HG02884 (cell line): ENCODE results near the gene UBE2D4.

Experiments
- ATAC-seq: cut with Tn5 transposase; IDR thresholded peaks from one replicate; pipeline ENCODE4 v1.9.1; 2021; ENCODE audit warnings: mild to moderate bottlenecking, moderate library complexity; ENCODE audit not compliant: unreplicated experiment

The UBE2D4 gene

GRCh38 chr7:43906331-43907010 is 19.8 kb upstream of the UBE2D4 start, which contains the start of gene URGCP:
Gene URGCP, minus strand, starts transcription at chr7:43906596. Its CDS starts 21 bp downstream, at chr7:43906575.
- peak; percentile 69 for ATAC-seq

DNA sequence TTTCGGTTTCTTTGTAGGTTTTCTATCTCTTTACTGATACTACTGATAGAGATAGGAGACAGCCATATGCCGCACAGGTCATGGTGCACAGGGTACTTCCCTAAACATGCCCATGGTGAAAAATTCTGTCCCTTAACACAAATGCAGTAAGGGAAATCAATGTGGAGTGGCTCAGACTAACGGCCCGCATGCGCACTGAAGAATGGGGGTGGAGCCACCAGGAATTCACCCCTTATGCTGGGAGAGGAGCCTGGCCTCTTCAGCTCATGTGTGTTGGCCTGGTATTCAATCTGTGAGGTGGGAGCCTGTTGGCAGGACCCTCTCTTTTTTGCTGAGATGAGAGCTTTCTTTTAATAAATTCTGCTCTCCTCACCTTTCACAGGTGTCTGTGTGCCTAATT is 11.4 kb upstream of the UBE2D4 start:
- no peak for ATAC-seq

- no peak for ATAC-seq
Measured at GRCh38 chr7:43915907-43916306, 10.3 kb upstream of the UBE2D4 start.

GRCh38 chr7:43921423-43921822 is 4.8 kb upstream of the UBE2D4 start:
- ATAC-seq: no peak

- no peak for ATAC-seq
Measured at GRCh38 chr7:43922726-43923125, 3.5 kb upstream of the UBE2D4 start.

- peak; percentile 11 for ATAC-seq
Measured at GRCh38 chr7:43926798-43927123, 525 bp downstream of the UBE2D4 start.

GRCh38 chr7:43927810-43928209 is 1.6 kb downstream of the UBE2D4 start:
- no peak for ATAC-seq

DNA sequence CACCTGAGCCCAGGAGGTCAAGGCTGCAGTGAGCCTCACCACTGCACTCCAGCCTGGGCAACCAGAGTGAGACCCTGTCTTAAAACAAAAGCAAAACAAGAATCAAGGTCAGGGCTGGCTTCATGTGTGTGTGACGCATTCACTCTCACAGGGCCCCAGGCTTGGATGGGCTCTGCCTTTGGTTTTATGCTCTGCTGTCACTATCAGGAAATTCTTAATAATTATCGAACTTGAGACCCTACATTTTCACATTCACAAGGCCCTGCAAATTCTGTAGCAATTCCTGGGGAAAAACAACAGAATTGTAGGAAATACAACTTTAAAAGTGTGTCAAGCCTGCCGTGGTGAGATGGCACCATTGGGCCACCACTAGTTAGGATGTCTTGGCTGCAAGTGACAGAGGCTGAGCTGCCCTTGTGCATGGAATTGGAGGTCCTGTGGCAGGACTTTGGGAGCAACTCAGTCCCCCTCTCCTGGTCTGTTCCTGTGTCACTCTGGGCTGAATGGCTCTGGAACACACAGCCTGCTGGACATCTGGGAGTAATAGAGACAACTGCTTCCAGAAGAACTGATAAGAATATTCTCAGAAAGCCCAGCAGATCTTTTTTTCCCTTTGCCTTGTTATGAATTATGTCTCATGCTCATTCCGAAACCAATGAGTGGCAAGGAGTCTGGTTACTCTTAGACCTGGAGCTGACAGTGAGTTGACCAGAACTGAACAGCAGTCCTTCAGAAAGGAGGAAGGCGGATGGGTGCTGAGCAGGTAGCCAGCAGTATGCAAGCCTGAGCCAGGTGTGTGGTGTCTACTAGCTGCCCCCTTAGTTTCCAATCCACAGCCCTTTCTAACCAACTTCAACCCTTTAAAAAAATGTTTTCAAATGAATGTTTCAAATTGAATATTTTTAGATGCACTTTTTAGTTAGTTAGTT is 3.6 kb downstream of the UBE2D4 start:
- no peak for ATAC-seq

GRCh38 chr7:43931346-43931745 is 5.1 kb downstream of the UBE2D4 start:
- no peak for ATAC-seq

DNA sequence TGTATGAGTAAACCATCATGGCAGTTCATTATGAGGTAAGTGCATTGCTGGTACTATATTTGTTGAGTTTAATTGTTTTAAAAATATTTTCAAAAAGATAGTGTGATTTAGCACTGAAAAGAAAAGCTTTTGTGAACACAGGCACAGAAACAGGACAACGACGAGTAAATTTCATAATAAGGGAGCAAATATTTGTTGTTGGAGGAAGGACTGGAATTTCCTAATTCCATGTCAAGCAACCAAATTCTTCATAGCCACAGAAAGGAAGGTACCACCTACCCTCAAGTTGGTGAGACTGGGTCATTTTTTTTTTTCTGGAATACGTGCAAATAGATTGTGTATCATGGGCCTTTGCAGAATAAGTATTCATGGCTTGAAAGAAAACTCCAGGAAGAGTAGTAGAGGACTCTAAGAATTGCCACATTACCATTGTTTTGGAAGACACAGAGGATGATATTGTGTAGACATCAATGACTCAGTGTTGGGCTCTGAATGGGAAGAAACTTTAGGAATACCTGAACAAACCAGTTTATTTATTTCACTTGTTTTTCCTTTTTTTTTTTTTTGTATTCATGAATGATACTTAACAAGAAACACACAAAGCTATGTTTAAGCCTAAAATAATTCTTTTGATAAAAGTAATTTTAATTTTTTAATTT is 7.8 kb downstream of the UBE2D4 start:
- ATAC-seq: no peak

DNA sequence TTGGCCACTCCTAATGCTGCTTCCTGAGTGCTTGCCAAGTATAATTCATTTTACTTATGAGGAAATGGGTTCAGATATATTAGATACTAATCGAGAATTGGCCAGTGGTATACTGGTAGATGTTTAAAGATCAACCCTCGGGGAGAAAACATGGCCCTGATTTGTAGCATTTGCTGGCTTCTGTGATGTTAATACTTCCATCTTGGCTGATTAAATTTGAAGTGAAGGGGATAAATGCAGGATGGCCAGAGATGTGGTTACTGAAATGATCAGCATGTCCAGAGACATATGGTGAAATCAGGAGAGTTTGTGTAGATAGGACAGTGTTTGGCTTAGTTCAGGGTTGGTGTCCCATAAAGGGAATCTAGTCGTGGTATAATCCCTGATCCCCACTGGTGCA is 11.2 kb downstream of the UBE2D4 start:
- ATAC-seq: no peak

DNA sequence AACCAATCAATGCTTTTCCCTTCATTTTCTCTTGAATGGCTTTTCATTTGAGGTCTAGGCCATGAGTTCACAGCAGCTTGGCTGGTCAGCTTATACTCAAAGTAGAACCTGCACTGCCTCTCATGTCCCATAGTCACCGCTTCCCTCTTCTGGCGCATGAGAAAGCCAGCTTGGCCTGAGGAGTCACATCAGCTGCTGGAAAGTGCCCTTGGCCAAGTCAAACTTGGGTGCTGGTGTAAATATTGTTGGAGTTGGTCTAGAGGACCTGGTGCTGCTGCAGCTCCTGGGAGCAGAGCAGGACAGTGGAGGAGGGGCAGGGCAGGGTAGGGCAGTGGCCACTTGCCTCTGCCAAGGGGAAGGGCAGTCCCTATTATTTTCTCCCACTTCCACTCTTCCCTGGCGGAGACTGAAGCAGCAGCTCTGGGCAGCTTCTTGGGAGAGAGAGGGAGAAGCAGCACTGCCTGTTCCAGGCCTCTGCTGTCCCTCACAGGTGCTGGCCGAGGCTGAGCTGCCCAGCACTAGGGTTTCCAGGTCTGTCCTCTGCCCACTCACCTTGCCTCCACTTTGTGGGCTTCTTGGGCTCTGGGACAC is 12.8 kb downstream of the UBE2D4 start:
- ATAC-seq: no peak

- ATAC-seq: no peak
Measured at GRCh38 chr7:43942250-43942649, 16.0 kb downstream of the UBE2D4 start.

DNA sequence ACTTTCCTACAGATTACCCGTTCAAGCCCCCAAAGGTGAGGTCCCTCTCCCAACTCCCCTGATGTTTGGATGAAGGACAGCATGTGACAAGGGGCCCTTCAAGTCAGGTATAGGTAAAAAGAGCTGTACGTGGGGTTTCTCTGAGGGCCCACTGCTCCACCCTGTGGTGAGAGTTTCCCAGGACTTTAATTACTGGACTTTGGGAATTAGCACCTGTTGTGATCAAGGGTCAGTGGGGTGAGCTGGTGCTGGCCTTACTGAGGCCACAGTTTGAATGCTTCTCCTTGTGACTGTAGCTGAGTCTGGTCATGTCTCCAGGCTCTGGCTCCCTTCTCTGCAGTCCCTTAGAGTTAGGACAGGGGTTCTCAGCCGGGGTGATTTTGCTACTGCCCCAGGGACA is 16.8 kb downstream of the UBE2D4 start:
- no peak for ATAC-seq

- no peak for ATAC-seq
Measured at GRCh38 chr7:43943417-43944187, 17.4 kb downstream of the UBE2D4 start.

DNA sequence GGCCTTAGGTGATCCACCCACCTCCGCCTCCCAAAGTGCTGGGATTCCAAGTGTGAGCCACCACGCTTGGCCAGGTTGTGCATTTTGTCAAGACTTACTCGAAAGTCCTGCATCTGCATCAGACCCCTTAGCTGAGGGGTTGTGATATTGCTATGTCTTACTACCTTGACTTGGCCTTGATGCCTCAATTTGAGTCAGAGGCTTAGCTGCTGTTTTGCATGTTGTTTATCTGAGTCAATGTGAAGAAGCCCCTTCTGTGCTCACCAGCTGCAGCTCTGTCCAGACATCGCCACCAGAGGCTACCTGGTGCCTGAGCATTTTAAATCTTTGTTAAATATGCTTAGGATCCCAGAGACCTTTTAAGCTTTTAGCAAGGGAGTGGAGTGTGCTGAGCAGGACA is 18.1 kb downstream of the UBE2D4 start:
- no peak for ATAC-seq

DNA sequence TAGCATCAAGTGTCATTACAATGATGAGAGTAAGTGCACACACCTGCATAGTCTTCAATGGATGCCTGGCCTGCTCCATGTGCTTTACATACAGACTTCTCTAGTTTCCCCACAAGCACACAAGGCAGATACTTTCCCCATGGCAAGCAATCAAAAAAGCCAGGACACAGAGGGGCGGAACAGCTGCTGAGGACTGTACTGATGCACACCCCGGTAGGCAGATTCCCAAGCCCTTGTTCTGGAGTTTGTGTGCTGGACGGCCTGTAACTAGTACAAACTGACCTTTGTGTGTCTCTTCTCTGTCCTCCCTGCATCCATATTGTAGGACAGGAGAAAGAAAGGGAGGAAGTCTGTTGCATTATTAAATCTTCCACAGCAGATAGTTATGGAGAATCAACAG is 25.8 kb downstream of the UBE2D4 start:
- no peak for ATAC-seq

- ATAC-seq: no peak
Measured at GRCh38 chr7:43953071-43953470, 26.8 kb downstream of the UBE2D4 start.

GRCh38 chr7:43954524-43955228 is 28.4 kb downstream of the UBE2D4 start:
- ATAC-seq: no peak

DNA sequence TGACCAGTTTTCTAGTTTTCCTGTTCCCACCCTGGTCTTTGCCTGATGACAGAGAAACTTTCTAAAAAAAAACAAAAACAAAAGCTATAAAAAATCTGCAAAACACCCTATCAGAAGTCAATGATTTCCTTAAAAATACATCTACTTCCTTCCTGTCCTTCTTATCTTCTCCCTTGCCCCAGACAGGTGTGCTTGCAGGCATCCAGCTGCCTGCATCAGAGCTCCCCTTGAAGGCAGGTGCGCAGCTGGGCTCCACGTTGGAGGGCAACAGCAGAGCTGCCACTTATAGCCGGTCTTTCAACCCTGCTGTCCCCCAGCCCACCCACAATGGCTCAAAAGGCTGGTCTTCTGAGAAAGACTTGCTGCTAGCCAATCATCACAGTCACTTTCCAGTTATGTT is 29.8 kb downstream of the UBE2D4 start:
- ATAC-seq: no peak
